CD4-positive, CD25-positive, alpha-beta regulatory T cell (primary cell): Measurements from ENCODE around the gene TGFBRAP1. TPM values are rescaled to one million over a fixed set of nuclear protein-coding genes. Genes with fewer than 3 reads are reported as not detected.

ENCODE experiments used
- ATAC-seq, 2 donors: fragments of 150-1000 bp; cut with Tn5 transposase; one replicate each; pipeline ENCODE4 v1.10.0; 2021; ENCODE audit warnings: low read depth in 2 of 2, moderate number of reproducible peaks in 2 of 2, moderate library complexity in 1 of 2
- DNase-seq, 3 donors: peaks; one replicate each; pipeline versions ENCODE4 v3.0.0 to v3.0.0-alpha.2; 2012 to 2022; ENCODE audit warnings: mixed read lengths in 1 of 3
- H3K27ac ChIP-seq: one replicate; pipeline ENCODE4 v1.7.0; 2013; ENCODE audit warnings: mild to moderate bottlenecking, low read length; ENCODE audit not compliant: insufficient read depth, poor library complexity, severe bottlenecking
- H3K27me3 ChIP-seq: one replicate; pipeline ENCODE4 v1.7.0; 2013; ENCODE audit warnings: low read length; ENCODE audit not compliant: control insufficient read depth, insufficient read depth
- H3K36me3 ChIP-seq: one replicate; pipeline ENCODE4 v1.7.0; 2013; ENCODE audit warnings: mild to moderate bottlenecking, low read length, moderate library complexity; ENCODE audit not compliant: control insufficient read depth, insufficient read depth
- H3K4me1 ChIP-seq: 2 replicates; pipeline ENCODE4 v1.7.0; 2013; ENCODE audit warnings: mild to moderate bottlenecking, low read length; ENCODE audit not compliant: insufficient read depth, control insufficient read depth, poor library complexity, severe bottlenecking
- H3K4me3 ChIP-seq: one replicate; pipeline ENCODE4 v1.7.0; 2013; ENCODE audit warnings: low read depth, mild to moderate bottlenecking, low read length, moderate library complexity
- H3K9me3 ChIP-seq, 2 experiments: 1 replicate in 1 of 2; 2 replicates in 1 of 2; pipeline ENCODE4 v1.7.0; 2013; ENCODE audit warnings: low read length in 2 of 2, mild to moderate bottlenecking in 1 of 2, moderate library complexity in 1 of 2; ENCODE audit not compliant: control insufficient read depth in 2 of 2
- H3K27ac Mint-ChIP-seq, 3 donors: one replicate each; pipeline ENCODE4 v1.8.0; 2020 to 2022; ENCODE audit warnings: mild to moderate bottlenecking in 3 of 3, mixed read lengths in 3 of 3, moderate library complexity in 2 of 3
- H3K27me3 Mint-ChIP-seq: one replicate; pipeline ENCODE4 v1.8.0; 2022; ENCODE audit warnings: mild to moderate bottlenecking, mixed read lengths
- H3K36me3 Mint-ChIP-seq: one replicate; pipeline ENCODE4 v1.8.0; 2020; ENCODE audit warnings: mixed read lengths
- H3K4me1 Mint-ChIP-seq, 4 donors: one replicate each; pipeline ENCODE4 v1.8.0; 2020 to 2022; ENCODE audit warnings: mixed read lengths in 4 of 4, mild to moderate bottlenecking in 1 of 4
- H3K4me3 Mint-ChIP-seq, 4 donors: one replicate each; pipeline ENCODE4 v1.8.0; 2020 to 2022; ENCODE audit warnings: mild to moderate bottlenecking in 4 of 4, mixed read lengths in 4 of 4, moderate library complexity in 3 of 4
- H3K9me3 Mint-ChIP-seq, 7 donors: one replicate each; pipeline ENCODE4 v1.8.0; 2020 to 2022; ENCODE audit warnings: mixed read lengths in 7 of 7, mild to moderate bottlenecking in 3 of 7, moderate library complexity in 2 of 7
- polyA plus RNA-seq, 4 donors: library from polyadenylated mRNA; unstranded; fragments of 300-500 nt; fragmentation: Illumina TruSeq; gene quantifications; one replicate each; pipeline ENCODE4 v1.2.3, GENCODE V29; 2021
- total RNA-seq: library from RNA; stranded (reverse); gene quantifications from one replicate; pipeline ENCODE4 v1.2.3, GENCODE V29; 2022

The TGFBRAP1 gene
- total and polyA plus RNA-seq, 5 donors from 2014 or later = 13.9 to 21.0 (median 18.7) TPM

DNA sequence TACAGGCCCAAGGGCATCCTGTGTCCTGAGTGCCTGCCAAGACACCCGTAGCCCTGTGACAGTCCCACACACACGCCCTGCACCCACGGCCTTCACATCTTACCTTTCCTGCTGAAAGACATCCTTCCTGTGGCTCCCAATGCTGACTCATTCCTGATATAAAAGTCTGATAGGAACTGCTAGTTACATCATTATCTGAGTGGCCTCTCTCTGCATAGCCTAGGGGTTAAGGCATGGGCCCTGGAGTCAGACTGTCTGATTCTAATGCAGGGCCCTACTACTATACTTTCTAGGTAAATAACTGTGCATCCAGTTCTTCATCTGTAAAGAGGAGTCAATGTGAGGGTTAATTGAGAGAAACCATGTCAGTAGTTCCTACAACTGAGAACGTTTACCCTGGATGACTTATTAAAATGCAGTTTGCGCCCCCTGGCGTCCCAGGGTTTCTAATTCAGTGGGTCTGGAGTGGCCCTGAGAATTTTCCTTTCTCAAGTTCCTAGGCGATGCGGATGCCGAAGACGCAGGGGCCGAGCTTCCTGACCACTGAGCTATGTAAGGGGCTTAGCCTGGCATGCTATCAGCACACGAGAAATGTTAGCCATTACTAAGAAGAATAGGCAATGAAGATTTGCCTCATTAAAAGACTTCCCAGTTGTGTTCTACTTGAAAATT is 94.0 kb downstream of the TGFBRAP1 start:
- H3K9me3 ChIP-seq = no peaks in the 10 kb centered on the region
- Mint-ChIP-seq H3K36me3 (no peaks in the 10 kb centered on the region), H3K4me3 (peak overlapping the region in 1 of 4 donors; percentile 17), H3K27me3 (peaks cover 21% of the 10 kb centered on the region), H3K27ac (peak overlapping the region in 1 of 3 donors; percentile 43), H3K9me3 (no peaks in the 10 kb centered on the region), H3K4me1 (peaks cover 0 to 24% (median 9%) of the 10 kb centered on the region in 4 donors)
- H3K27ac ChIP-seq = no peak overlapping the region
- ATAC-seq (peak; percentile 37 to 50), DNase-seq (peak; percentile 5 to 68 (median 13))
- H3K27me3 ChIP-seq = peaks cover 2% of the 10 kb centered on the region
- H3K36me3 ChIP-seq = no peaks in the 10 kb centered on the region
- no peaks in the 10 kb centered on the region for H3K4me1 ChIP-seq
- no peak overlapping the region for H3K4me3 ChIP-seq

DNA sequence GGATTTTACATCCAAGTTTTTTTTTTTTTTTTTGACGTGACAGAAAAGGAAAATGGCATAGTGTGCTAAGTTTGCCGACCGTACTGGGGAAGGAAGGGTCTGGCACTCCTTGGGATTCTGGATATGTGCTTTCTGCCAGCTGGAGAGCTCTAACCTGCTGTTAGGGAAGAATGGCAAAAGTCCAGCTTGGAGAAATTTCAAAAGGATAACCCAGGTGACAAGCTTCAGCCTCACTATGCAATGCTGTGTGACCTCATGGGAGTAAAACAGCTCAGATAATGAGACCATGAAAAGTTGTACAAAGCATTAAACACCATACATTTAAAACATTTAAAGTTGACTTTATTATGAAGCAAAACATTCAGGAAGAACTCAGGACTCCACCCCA is 98.3 kb downstream of the TGFBRAP1 start:
- no peaks in the 10 kb centered on the region for H3K36me3 Mint-ChIP-seq
- Histone ChIP-seq H3K27ac (no peak overlapping the region), H3K36me3 (no peaks in the 10 kb centered on the region), H3K4me1 (no peaks in the 10 kb centered on the region), H3K4me3 (no peak overlapping the region), H3K27me3 (no peaks in the 10 kb centered on the region), H3K9me3 (no peaks in the 10 kb centered on the region)
- peaks cover 0 to 8% (median 5%) of the 10 kb centered on the region in 4 donors for H3K4me1 Mint-ChIP-seq
- no peak for ATAC-seq
- H3K27ac Mint-ChIP-seq = no peak overlapping the region
- H3K27me3 Mint-ChIP-seq = peaks cover 17% of the 10 kb centered on the region
- no peaks in the 10 kb centered on the region for H3K9me3 Mint-ChIP-seq
- H3K4me3 Mint-ChIP-seq = no peak overlapping the region
- DNase-seq = no peak

DNA sequence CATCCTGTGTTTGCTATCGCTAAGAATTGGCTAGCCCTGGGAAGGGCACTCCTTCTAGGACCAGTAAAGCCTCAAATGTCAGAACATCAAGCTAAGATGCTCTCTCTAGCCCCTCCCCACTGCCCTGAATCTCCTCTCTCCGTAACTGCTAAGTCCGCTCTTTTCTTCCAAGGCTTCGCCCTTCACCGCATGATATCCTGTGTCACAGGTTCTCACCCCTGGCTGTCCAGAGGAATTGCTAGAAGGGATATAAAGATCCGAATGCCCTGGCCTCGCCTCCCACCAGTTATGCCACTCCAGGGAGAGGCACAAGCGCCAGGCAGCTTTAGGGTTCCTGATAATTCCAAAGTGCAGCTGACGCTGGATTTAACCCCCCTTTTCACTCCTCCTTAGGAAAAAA is 105.1 kb downstream of the TGFBRAP1 start:
- no peak overlapping the region for H3K27ac Mint-ChIP-seq
- ATAC-seq = no peak
- H3K4me1 Mint-ChIP-seq = no peaks in the 10 kb centered on the region
- H3K27me3 Mint-ChIP-seq = peaks cover 22% of the 10 kb centered on the region
- DNase-seq = no peak
- Histone ChIP-seq H3K4me3 (no peak overlapping the region), H3K36me3 (no peaks in the 10 kb centered on the region), H3K4me1 (no peaks in the 10 kb centered on the region), H3K9me3 (no peaks in the 10 kb centered on the region), H3K27me3 (no peaks in the 10 kb centered on the region), H3K27ac (no peak overlapping the region)
- no peak overlapping the region for H3K4me3 Mint-ChIP-seq
- peaks cover 0 to 1% (median 0%) of the 10 kb centered on the region in 7 donors for H3K9me3 Mint-ChIP-seq
- no peaks in the 10 kb centered on the region for H3K36me3 Mint-ChIP-seq

DNA sequence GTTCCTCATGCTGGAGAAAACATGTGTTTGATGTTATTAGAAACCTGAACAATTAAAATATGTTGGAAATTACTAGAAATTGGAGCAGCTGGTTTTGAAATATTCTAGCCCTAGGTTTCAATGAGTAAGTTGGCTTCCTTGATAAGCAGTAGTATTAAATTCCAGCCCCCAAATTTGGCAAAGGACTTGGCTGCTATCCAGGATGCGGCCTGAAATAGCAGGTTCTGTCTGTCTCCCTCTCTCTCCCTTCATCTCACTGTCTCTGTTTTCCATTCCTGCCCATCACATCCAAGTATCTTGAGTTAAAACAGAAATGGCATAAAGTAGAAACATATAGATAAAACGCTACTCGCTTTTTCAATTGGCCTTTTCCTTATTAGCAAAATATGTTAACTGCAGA is 108.9 kb downstream of the TGFBRAP1 start:
- no peaks in the 10 kb centered on the region for H3K9me3 ChIP-seq
- Mint-ChIP-seq H3K27ac (no peak overlapping the region), H3K4me1 (no peaks in the 10 kb centered on the region), H3K36me3 (no peaks in the 10 kb centered on the region), H3K27me3 (peaks cover 22% of the 10 kb centered on the region), H3K9me3 (peaks cover 0 to 3% (median 0%) of the 10 kb centered on the region in 7 donors), H3K4me3 (no peak overlapping the region)
- H3K4me3 ChIP-seq = no peak overlapping the region
- no peaks in the 10 kb centered on the region for H3K36me3 ChIP-seq
- no peak for DNase-seq
- no peak for ATAC-seq
- H3K27me3 ChIP-seq = no peaks in the 10 kb centered on the region
- H3K4me1 ChIP-seq = no peaks in the 10 kb centered on the region
- H3K27ac ChIP-seq = no peak overlapping the region

DNA sequence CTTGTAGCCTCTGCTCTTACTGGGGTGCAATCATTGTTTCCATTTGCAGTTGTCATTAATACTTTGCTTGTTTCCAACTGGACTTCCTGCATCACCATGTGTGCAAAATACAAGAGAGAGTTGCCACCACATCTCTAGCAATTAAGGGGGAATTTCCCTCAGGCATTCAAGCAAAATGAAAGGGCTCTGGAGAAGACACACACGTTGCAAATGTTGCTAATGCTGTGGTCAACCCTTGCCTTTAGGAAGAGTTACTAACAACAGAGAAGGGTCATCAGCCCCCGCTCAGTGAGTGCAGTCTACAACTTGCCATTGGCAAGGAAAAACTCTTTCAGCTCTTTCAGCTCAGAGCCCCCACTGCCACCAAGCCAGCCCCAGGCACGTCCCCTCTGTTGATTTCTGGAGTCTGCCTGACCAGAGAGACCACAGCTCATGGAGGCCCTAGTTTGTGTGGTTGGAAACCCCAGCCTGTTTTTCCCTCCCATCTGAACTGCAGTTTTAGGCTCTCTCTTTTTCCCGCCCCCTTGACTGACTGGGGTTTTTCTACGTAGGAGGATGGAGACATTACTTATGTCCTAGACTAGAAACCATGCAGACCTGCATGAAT is 113.8 kb downstream of the TGFBRAP1 start:
- no peaks in the 10 kb centered on the region for H3K9me3 ChIP-seq
- H3K4me3 ChIP-seq = no peak overlapping the region
- ATAC-seq (no peak), DNase-seq (no peak)
- Mint-ChIP-seq H3K36me3 (no peaks in the 10 kb centered on the region), H3K4me3 (no peak overlapping the region), H3K4me1 (no peaks in the 10 kb centered on the region), H3K27me3 (peaks cover 7% of the 10 kb centered on the region), H3K9me3 (peaks cover 0 to 3% (median 0%) of the 10 kb centered on the region in 7 donors), H3K27ac (no peak overlapping the region)
- H3K36me3 ChIP-seq = no peaks in the 10 kb centered on the region
- H3K27ac ChIP-seq = no peak overlapping the region
- no peaks in the 10 kb centered on the region for H3K4me1 ChIP-seq
- H3K27me3 ChIP-seq = no peaks in the 10 kb centered on the region

Other genes starting within 250 kb of the TGFBRAP1 start
- gene GPR45, start 88.0 kb downstream of the TGFBRAP1 start, total RNA-seq = not detected
- gene GPR45, start 88.0 kb downstream of the TGFBRAP1 start, polyA plus RNA-seq = not detected
- gene C2orf49, start 7.8 kb upstream of the TGFBRAP1 start, total RNA-seq = 19.5 TPM
- gene C2orf49, start 7.8 kb upstream of the TGFBRAP1 start, polyA plus RNA-seq = 10 to 100 TPM; 11.0 to 13.4 (median 11.4) TPM
- 0.57 TPM for gene FHL2, start 69.3 kb upstream of the TGFBRAP1 start, total RNA-seq
- gene FHL2, start 69.3 kb upstream of the TGFBRAP1 start, polyA plus RNA-seq = 1 to 10 TPM in 3 of 4 donors, under 1 TPM in 1; 0.76 to 2.0 (median 1.2) TPM